Right atrium auricular region (tissue), 2 donors: ENCODE results near the gene ZYX. TPM values are rescaled to one million over a fixed set of nuclear protein-coding genes. Genes with fewer than 3 reads are reported as not detected.

Experiments used
- DNase-seq: peaks from one replicate; pipeline ENCODE4 v3.0.0-alpha.2; 2019; ENCODE audit warnings: low spot score
- H3K27ac ChIP-seq, 2 donors: fragments of 200-600 bp; sonication (generic); 1 replicate in 1 of 2; 2 replicates in 1 of 2; pipeline ENCODE4 v1.5.1; 2016 to 2019
- H3K27me3 ChIP-seq, 2 donors: fragments of 200-600 bp; sonication (generic); one replicate each; pipeline versions ENCODE4 v1.5.1 to v1.6.0; 2017 to 2019
- H3K36me3 ChIP-seq: fragments of 200-600 bp; sonication (generic); one replicate; pipeline ENCODE4 v1.5.1; 2016
- H3K4me1 ChIP-seq, 2 donors: fragments of 200-600 bp; sonication (generic); one replicate each; pipeline versions ENCODE4 v1.5.1 to v1.6.0; 2017 to 2019
- H3K4me3 ChIP-seq, 2 donors: fragments of 200-600 bp; sonication (generic); 1 replicate in 1 of 2; 2 replicates in 1 of 2; pipeline ENCODE4 v1.5.1; 2017 to 2019; ENCODE audit warnings: mild to moderate bottlenecking in 1 of 2, moderate library complexity in 1 of 2
- H3K9me3 ChIP-seq, 2 donors: fragments of 200-600 bp; sonication (generic); one replicate each; pipeline ENCODE4 v1.5.1; 2019
- total RNA-seq, 2 donors: library from RNA; depleted of rRNA; stranded (reverse); fragments of >200 nt; gene quantifications; one replicate each; pipeline ENCODE4 v1.1.0, GENCODE V29; 2016
- TF ChIP-seq, protein P1 (sequence below), 2 donors: fragments of 200-600 bp; sonication (generic); IDR thresholded peaks; one replicate each; pipeline ENCODE4 v1.5.1; 2019; ENCODE audit warnings: antibody characterized with exemption in 2 of 2

The ZYX gene
- total RNA-seq: 10 to 100 TPM; 48.3 to 93.7 TPM

DNA sequence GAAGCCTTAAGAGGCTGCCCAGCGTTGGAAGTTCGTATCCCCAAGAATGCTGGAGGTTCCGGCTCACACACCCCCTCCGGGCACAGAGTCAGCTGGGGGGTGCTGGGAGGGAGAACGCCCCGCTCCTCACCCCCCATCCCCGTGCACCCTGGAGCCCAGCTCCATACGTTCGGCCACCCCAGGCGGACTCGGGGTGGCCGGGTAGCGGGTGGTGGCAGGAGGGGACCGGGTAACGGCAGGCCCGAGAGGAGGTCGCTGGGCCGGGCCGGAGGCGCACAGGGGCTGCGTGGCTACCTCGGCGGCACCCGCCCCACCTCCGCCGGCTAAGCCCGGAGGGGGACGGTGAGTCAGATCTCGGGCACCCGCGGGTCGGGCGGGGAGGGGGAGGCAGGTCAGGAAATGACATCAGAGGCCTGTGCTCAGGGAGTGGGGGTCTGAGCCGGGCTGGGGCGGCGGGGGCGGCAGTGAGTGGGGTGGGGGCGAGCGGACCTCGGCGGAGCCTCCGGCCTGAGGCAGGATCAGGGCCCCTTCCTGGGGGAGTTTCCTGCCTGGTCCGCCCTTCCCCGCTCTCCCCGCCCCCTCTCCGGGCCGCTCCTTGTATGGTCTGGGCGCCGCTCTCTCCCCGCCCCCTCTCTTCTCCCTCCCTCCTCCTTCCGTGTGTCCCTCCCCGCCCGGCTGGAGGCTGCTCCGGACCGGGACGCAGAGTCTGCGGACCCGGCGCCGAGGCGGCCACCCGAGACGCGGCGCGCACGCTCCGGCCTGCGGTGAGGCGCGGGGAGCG is at the start of gene ZYX:
ZYX (plus strand) TSS at position 700 of the 781 bp plus-strand sequence. CDS start 227 bp downstream, outside the sequence.
- Histone ChIP-seq H3K9me3 (no peaks in the 10 kb centered on the region), H3K4me1 (peaks cover 0 to 53% of the 10 kb centered on the region in 2 donors), H3K4me3 (peak within 1 kb of the TSS; percentile 94 to 98), H3K36me3 (peaks cover 7% of the 10 kb centered on the region), H3K27me3 (no peaks in the 10 kb centered on the region), H3K27ac (peak within 1 kb of the TSS; percentile 96 to 99)
- TF ChIP-seq, protein P1, sequence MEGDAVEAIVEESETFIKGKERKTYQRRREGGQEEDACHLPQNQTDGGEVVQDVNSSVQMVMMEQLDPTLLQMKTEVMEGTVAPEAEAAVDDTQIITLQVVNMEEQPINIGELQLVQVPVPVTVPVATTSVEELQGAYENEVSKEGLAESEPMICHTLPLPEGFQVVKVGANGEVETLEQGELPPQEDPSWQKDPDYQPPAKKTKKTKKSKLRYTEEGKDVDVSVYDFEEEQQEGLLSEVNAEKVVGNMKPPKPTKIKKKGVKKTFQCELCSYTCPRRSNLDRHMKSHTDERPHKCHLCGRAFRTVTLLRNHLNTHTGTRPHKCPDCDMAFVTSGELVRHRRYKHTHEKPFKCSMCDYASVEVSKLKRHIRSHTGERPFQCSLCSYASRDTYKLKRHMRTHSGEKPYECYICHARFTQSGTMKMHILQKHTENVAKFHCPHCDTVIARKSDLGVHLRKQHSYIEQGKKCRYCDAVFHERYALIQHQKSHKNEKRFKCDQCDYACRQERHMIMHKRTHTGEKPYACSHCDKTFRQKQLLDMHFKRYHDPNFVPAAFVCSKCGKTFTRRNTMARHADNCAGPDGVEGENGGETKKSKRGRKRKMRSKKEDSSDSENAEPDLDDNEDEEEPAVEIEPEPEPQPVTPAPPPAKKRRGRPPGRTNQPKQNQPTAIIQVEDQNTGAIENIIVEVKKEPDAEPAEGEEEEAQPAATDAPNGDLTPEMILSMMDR (IDR thresholded peaks at IDR 0.05): no peak
- DNase-seq: peak; percentile 95

DNA sequence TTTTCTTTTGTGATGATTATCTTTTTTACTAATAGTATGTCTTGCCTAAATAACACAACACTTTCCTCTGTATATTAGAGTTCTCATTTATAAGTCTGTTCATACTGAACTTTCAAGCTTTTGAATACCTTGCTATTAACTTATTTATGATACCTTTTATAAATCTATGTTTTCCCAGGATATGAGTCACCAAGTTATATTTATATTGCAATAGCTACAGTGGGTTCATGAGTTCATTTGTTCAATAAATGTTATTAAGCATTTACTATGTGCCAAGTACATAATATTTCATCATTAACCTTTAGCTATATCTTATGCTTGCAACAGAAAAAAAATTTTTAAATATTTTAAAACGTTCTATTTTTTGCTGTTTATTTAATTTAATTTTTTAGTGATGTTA is 46.9 kb upstream of the ZYX start:
- TF ChIP-seq, protein P1 (IDR thresholded peaks at IDR 0.05): no peak
- Histone ChIP-seq H3K36me3 (no peaks in the 10 kb centered on the region), H3K27ac (no peak overlapping the region), H3K4me3 (no peak overlapping the region), H3K9me3 (no peaks in the 10 kb centered on the region), H3K4me1 (no peaks in the 10 kb centered on the region), H3K27me3 (no peaks in the 10 kb centered on the region)
- DNase-seq: no peak

DNA sequence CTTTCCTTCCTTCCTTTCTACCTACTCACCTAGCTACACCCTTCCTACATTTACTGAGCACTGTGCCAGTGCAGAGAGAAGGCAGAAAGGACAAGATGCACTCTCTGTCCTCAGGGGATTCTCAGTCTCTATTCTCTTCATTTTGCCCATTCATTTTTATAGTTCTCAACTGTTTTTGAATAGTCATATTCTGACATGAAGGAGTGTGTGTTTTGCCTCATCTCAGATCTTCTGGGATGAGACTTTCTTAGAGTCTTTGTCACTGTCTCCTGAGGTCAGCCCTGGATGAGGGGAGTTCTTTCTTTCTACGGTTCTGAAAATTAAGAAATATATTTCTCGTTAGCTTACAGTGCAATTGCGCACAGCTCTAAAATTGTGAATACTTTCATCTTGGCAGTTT is 43.9 kb upstream of the ZYX start:
- no peaks in the 10 kb centered on the region for H3K4me1 ChIP-seq
- no peaks in the 10 kb centered on the region for H3K36me3 ChIP-seq
- no peaks in the 10 kb centered on the region for H3K9me3 ChIP-seq
- TF ChIP-seq, protein P1 (IDR thresholded peaks at IDR 0.05): no peak
- no peak overlapping the region for H3K4me3 ChIP-seq
- no peak for DNase-seq
- no peaks in the 10 kb centered on the region for H3K27me3 ChIP-seq
- no peak overlapping the region for H3K27ac ChIP-seq

GRCh38 chr7:143341842-143342241 is 39.3 kb upstream of the ZYX start:
- no peak overlapping the region for H3K27ac ChIP-seq
- peaks cover 0 to 4% of the 10 kb centered on the region in 2 donors for H3K4me1 ChIP-seq
- no peaks in the 10 kb centered on the region for H3K9me3 ChIP-seq
- no peak overlapping the region for H3K4me3 ChIP-seq
- H3K27me3 ChIP-seq: no peaks in the 10 kb centered on the region
- TF ChIP-seq, protein P1 (IDR thresholded peaks at IDR 0.05): no peak
- no peaks in the 10 kb centered on the region for H3K36me3 ChIP-seq
- DNase-seq: no peak

DNA sequence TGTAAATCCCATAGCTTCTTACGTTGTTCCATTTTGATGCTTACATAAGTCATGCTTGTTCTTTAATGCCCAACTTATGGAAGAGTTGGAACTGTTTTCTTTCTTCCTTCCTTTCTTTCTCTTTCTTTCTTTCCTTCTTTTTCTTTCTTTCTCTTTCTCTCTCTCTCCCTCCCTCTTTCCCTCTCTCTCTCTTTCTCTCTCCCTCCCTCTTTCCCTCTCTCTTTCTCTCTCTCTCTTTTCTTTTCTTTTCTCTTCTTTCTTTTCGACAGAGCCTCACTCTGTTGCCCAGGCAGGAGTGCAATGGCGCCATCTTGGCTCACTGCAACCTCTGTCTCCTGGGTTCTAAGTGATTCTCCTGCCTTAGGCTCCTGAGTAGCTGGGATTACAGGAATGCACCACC is 37.5 kb upstream of the ZYX start:
- Histone ChIP-seq H3K36me3 (no peaks in the 10 kb centered on the region), H3K4me3 (no peak overlapping the region), H3K27ac (no peak overlapping the region), H3K27me3 (no peaks in the 10 kb centered on the region), H3K4me1 (peaks cover 0 to 4% of the 10 kb centered on the region in 2 donors), H3K9me3 (no peaks in the 10 kb centered on the region)
- TF ChIP-seq, protein P1 (IDR thresholded peaks at IDR 0.05): no peak
- no peak for DNase-seq
